GM18907 (cell line): ENCODE data around the gene PGLYRP3.
A peak's percentile ranks its signal among the peaks of the same experiment; 100 is the strongest.

Experiments
- ATAC-seq: cut with Tn5 transposase; IDR thresholded peaks from one replicate; pipeline ENCODE4 v1.9.1; 2021; ENCODE audit warnings: mild to moderate bottlenecking, moderate library complexity; ENCODE audit not compliant: unreplicated experiment

The PGLYRP3 gene

DNA sequence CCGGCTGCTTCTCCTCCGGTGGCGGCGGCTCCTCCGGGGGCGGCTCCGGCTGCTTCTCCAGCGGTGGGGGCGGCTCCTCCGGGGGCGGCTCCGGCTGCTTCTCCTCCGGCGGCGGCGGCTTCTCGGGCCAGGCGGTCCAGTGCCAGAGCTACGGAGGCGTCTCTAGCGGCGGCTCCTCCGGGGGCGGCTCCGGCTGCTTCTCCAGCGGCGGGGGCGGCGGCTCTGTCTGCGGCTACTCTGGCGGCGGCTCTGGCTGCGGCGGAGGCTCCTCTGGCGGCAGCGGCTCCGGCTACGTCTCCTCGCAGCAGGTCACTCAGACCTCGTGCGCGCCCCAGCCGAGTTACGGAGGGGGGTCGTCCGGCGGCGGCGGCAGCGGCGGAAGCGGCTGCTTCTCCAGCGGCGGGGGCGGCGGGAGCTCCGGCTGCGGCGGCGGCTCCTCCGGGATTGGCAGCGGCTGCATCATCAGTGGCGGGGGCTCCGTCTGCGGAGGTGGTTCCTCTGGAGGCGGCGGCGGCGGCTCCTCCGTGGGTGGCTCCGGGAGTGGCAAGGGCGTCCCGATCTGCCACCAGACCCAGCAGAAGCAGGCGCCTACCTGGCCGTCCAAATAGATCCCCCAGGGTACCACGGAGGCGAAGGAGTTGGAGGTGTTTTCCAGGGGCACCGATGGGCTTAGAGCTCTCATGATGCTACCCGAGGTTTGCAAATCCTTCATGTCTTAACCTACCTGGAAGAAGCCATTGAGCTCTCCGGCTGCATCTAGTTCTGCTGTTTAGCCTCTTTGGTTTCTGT is 51.3 kb downstream of the PGLYRP3 start:
- ATAC-seq = no peak

GRCh38 chr1:153260585-153261280 is 52.0 kb downstream of the PGLYRP3 start:
- no peak for ATAC-seq

DNA sequence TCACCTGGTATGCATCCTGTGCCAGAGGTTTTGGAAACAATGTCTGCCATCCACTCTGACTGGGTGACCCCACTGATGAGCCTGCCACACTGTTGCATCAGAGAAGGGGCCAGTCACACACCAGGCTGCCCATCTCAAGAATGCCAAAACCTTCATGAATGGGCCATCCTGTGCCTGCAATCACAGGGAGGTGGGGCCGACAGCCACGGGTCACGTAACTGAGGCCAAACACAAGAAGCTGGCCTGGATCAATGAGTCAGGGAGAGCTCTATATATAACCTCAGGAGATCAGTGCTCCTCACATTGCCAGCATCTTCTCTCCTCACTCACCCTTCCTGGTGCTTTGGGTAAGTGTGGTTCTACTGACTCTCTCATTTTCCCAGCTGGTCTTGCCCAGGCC is 53.4 kb downstream of the PGLYRP3 start, which contains the start of gene LORICRIN:
Gene LORICRIN (plus strand): TSS at position 301 of the 400 bp plus-strand sequence. CDS start 1,263 bp downstream, outside the sequence.
- ATAC-seq = no peak

GRCh38 chr1:153253693-153254092 is 59.1 kb downstream of the PGLYRP3 start:
- peak; percentile 66 for ATAC-seq

DNA sequence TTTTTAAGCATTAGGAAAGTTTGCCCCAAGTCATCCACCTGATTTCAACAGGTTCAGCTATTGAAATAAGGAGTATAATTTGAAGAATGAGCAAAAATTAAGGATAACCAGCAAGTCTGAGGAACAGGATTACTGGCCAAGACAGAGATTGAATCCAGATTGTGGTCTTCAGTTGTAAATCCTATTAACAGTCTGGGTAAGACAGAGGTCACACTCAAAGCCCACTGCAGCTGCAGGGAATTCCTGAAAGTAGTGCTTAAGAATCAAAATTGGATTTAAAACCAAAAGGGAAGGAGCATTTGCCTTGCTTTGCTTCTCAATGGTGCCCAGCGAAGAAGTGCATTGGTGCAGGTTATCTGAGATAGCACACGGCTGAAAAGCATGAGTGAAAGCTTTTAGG is 59.7 kb downstream of the PGLYRP3 start:
- ATAC-seq = no peak

DNA sequence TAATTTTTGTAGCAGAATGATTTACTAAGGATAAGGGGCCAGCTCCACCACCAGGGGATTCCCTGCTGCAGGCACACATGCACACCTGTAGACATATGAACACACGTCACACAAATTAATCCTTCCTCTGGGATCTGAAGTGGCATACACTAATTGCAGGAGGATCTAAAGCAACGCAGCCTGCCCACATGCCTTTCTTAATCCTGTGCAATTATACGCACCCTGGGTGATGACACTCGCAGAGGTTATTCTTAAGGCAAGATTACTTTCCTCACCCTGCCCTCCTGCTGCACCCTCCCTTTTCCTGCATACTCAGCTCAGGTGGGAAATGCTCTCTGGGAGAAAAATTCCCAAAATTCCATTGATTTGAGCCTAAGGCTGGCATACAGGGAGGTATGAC is 60.8 kb downstream of the PGLYRP3 start:
- ATAC-seq = no peak

GRCh38 chr1:153251562-153251961 is 61.2 kb downstream of the PGLYRP3 start:
- no peak for ATAC-seq

- ATAC-seq = no peak
These were observed 61.7 kb downstream of the PGLYRP3 start for GRCh38 chr1:153251087-153251486.

- ATAC-seq = no peak
These were observed 62.6 kb downstream of the PGLYRP3 start for GRCh38 chr1:153250166-153250565.

GRCh38 chr1:153248176-153248879 is 64.4 kb downstream of the PGLYRP3 start:
- no peak for ATAC-seq
